ENCODE results near the gene RNF19B. TPM values are rescaled to one million over a fixed set of nuclear protein-coding genes. Genes with fewer than 3 reads are reported as not detected.

Gene RNF19B
- total RNA-seq, 2 experiments from 2014 or later: 8.8 to 10.2 TPM

DNA sequence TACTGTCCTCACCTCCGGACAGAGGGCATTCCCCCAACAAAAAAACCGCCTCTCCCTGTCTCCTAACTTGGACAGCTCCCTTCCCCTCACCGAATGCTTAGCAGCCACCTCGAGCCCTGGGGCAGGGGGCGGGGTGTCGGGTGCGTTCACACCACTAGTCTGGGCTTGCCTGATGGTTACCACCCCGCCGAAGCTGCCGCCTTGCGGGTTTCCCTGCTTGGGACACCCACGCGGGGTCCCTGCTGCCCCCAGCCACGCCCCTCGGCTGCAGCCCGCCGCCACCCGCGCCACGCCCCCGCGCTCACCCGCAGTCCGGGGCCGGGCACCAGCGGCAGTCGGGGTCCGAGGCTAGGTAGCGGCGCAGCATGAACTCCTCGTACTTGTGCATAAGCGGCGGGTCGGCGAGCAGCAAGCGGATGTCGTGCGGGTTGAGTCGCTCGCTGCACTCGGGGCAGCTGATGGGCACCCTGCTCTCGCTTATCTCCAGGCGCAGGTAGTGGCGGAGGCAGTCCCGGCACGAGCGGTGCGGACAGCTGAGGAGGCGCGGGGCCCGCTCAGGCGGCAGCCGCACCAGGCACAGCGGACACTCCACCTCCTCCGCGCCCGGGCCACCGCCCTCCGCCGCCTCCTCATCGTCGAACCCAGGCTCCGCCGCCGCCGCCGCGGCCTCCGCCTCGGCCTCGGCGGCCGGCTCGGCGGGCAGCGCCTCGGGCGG is 706 bp downstream of the RNF19B start:
- H3K36me3 Mint-ChIP-seq: no peaks in the 10 kb centered on the region
- DNase-seq: peak; percentile 70
- no peaks in the 10 kb centered on the region for H3K9me3 Mint-ChIP-seq
- peaks cover 31% of the 10 kb centered on the region for H3K4me1 Mint-ChIP-seq
- H3K27ac Mint-ChIP-seq: peak overlapping the region; percentile 56
- H3K27me3 Mint-ChIP-seq: peaks cover 4% of the 10 kb centered on the region
- H3K4me3 Mint-ChIP-seq: peak overlapping the region; percentile 85

DNA sequence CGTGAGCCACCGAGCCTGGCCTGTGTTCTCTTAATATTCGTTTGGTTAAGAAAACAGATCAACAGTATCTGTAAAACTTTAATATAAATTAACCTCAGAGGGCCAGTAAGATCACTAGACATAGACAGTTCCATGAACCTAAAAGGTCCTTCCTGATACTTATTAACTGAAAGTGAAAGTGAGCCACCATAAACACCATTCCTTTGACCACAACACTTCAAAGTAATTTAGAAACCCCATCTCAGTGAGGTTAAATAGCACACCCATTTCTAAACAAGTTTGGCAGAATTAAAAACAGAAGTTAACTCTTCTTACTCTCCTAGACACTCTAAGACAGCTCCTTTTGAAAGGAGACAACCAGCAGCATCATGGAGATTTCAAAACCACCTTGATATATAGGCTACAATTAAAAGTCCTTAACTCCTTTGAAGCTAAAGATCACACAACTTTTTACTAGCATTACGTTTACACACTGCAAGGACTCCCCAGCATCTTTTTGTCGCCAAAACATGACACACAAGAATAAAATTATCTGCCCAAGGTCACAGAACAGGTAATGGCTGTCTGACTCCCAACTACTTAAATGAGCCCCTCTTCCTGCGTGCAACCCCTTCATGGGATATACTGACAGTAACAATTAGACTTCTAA is 2.2 kb downstream of the RNF19B start:
- no peak for DNase-seq
- H3K4me3 Mint-ChIP-seq: peak overlapping the region; percentile 85
- peaks cover 38% of the 10 kb centered on the region for H3K4me1 Mint-ChIP-seq
- no peaks in the 10 kb centered on the region for H3K27me3 Mint-ChIP-seq
- no peaks in the 10 kb centered on the region for H3K9me3 Mint-ChIP-seq
- peak overlapping the region; percentile 21 for H3K27ac Mint-ChIP-seq
- H3K36me3 Mint-ChIP-seq: no peaks in the 10 kb centered on the region

DNA sequence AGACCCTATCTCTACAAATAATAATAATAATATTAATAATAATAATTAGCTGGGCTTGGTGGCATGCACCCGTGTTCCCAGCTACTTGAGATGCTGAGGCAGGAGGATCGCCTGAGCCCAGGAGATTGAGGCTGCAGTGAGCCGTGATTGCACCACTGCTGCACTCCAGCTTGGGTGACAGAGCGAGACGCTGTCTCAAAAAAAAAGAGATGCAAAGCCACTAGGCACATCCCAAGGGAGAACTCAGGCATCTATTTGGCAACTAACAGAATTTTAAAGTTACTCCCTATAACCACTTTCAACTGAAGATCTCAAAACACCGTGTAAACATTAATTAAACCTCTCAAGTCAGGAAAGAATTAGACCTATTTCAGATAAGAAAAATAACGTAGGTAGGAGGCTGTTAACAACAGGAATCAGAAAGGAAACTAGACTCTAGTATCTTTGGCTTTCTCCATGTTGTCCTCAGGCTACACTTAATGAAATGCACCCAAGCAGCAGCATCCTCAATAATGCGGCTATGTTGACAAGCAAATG is 3.7 kb downstream of the RNF19B start:
- no peak overlapping the region for H3K27ac Mint-ChIP-seq
- no peaks in the 10 kb centered on the region for H3K36me3 Mint-ChIP-seq
- no peak for DNase-seq
- no peak overlapping the region for H3K4me3 Mint-ChIP-seq
- no peaks in the 10 kb centered on the region for H3K9me3 Mint-ChIP-seq
- peaks cover 42% of the 10 kb centered on the region for H3K4me1 Mint-ChIP-seq
- no peaks in the 10 kb centered on the region for H3K27me3 Mint-ChIP-seq

DNA sequence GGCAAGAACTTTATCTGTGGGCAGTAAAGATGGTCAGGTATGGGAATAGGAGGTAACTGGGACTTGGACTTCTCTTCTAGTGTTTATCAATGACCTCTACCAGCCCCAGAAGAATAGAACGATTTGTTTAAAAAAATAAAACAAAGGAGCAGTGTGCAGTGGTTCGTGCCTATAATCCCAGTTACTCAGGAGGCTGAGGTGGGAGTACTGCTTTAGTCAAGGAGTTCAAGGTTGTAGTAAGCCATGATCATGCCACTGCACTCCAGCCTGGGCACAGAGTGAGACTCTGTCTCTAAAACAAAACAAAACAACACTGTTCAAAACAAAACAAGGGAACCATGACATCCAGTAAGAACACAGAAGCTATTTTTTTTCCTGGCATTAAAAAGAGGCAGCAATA is 4.3 kb downstream of the RNF19B start:
- Mint-ChIP-seq H3K9me3 (no peaks in the 10 kb centered on the region), H3K27me3 (no peaks in the 10 kb centered on the region), H3K4me1 (peaks cover 42% of the 10 kb centered on the region), H3K4me3 (no peak overlapping the region), H3K36me3 (no peaks in the 10 kb centered on the region), H3K27ac (no peak overlapping the region)
- DNase-seq: no peak

DNA sequence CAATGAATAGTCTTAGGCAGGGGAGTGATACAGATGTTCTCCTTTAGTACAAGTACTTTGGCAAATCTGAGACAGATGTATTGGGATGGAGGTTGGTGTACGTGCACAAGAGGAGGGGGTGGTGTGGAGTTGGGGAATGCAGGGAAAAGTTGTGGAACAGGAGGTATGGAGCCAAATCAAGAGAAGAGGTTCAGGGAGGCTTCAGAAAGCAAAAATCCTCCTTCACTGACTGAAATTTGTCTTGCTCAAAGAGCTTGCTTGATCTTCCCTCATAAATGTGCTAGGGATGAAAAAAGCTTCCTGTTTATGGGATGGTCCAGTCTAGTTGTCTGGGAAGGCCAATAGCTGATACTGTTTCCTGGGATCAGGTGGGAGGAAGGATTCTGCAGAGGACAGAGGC is 5.8 kb downstream of the RNF19B start:
- no peaks in the 10 kb centered on the region for H3K27me3 Mint-ChIP-seq
- no peaks in the 10 kb centered on the region for H3K36me3 Mint-ChIP-seq
- H3K27ac Mint-ChIP-seq: no peak overlapping the region
- H3K4me3 Mint-ChIP-seq: no peak overlapping the region
- H3K4me1 Mint-ChIP-seq: peaks cover 46% of the 10 kb centered on the region
- no peak for DNase-seq
- no peaks in the 10 kb centered on the region for H3K9me3 Mint-ChIP-seq

DNA sequence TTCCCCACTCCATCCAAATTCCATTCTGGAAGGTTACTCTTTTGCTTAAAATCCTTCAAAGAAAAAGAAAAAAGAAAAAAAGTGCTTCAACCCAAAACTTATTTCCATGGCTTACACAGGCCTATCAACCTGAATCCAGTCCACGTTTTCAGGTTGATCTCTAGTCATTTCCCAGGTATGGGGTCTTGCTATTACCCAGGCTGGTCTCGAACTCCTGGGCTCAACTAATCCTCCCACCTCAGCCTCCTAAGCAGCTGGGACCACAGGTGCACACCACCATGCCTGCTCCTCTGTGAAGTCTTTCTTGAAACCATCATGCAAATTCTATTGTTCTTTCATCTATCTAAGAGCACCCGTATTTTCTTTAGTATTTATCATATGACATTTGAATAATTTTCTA is 7.6 kb downstream of the RNF19B start:
- H3K4me3 Mint-ChIP-seq: no peak overlapping the region
- no peak overlapping the region for H3K27ac Mint-ChIP-seq
- H3K36me3 Mint-ChIP-seq: peaks cover 2% of the 10 kb centered on the region

DNA sequence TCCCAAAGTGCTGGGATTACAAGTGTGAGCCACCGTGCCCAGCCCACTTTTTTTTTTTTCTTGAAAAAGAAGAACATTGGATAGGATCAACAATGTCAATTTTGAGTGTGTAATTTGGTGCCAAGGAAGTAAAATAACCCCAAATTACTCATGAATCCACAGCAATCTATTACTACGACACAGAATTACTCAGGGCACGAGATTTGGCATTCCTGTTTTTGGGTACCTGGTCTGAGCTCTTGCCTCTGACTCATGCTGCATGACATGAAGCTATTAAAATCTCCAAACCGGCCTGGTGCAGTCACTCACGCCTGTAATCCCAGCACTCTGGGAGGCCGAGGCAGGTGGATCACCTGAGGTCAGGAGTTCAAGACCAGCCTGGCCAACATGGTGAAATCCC is 10.4 kb downstream of the RNF19B start:
- peaks cover 2% of the 10 kb centered on the region for H3K36me3 Mint-ChIP-seq
- no peaks in the 10 kb centered on the region for H3K9me3 Mint-ChIP-seq
- H3K27me3 Mint-ChIP-seq: no peaks in the 10 kb centered on the region
- H3K4me3 Mint-ChIP-seq: no peak overlapping the region
- no peak for DNase-seq
- no peak overlapping the region for H3K27ac Mint-ChIP-seq
- peaks cover 24% of the 10 kb centered on the region for H3K4me1 Mint-ChIP-seq

More for the DNA sequence above, 7.6 kb downstream of the RNF19B start:
- DNase-seq: no peak
- Mint-ChIP-seq H3K4me1 (peaks cover 37% of the 10 kb centered on the region), H3K9me3 (no peaks in the 10 kb centered on the region), H3K27me3 (no peaks in the 10 kb centered on the region)

DNA sequence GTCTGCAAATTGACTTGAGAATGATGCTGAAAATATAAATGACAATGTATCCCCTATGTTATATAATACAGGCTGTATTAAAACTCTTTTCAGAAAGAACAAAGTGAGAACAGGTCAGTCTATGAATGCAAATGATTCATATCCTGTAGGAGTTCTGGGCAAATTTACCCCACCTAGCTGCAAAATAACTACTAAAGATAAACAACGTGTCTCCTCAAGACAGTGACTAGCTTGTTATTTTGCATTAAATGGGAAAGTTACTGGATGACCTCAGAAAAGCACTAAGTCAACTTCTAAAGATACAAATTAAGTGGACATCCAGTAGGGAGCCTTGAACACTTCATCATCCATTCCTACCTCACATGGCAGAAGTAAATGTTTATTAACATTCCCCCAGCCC is 11.1 kb downstream of the RNF19B start:
- peaks cover 23% of the 10 kb centered on the region for H3K4me1 Mint-ChIP-seq

DNA sequence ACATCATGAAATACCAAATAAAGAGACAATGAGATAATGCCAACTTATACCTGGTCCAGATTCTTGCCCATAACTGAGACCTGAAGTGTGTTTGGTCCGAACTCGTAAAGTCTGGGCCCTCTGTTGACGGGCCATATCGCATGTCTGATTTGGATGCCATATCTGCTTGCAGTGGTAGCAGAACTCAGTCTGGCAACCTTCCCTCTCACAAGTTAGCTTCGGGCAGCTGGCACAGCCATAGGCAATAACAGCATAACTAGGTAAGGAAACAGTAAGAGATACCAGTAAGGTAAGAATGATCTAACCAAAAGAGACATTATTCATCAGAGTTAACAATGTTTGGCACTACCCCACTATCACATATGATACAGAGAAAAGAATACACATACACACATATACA is 15.1 kb downstream of the RNF19B start:
- Mint-ChIP-seq H3K4me3 (no peak overlapping the region), H3K36me3 (peaks cover 12% of the 10 kb centered on the region), H3K27me3 (no peaks in the 10 kb centered on the region), H3K27ac (no peak overlapping the region), H3K9me3 (no peaks in the 10 kb centered on the region), H3K4me1 (peaks cover 10% of the 10 kb centered on the region)
- DNase-seq: no peak

More for the DNA sequence above, 11.1 kb downstream of the RNF19B start:
- Mint-ChIP-seq H3K36me3 (peaks cover 2% of the 10 kb centered on the region), H3K4me3 (no peak overlapping the region), H3K9me3 (no peaks in the 10 kb centered on the region), H3K27me3 (no peaks in the 10 kb centered on the region), H3K27ac (no peak overlapping the region)
- no peak for DNase-seq

DNA sequence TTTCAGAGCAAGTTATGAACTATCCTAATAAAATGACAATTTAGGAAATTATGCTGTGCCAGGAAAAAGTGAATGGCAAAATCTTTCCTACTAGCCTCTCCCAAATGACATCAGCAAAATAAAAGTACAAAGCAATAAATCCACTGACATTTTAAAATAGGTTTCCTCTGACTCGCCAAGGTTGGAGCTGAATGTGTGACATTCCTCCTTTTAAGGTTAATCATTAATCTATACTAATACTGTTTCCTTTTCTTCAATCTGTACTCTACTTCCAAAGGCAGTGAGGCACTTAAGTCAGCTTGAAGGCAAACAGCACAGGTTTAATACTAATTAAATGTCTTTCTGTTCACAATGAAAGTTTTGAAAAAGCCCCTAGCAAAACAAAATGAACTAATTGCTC is 15.7 kb downstream of the RNF19B start:
- no peak overlapping the region for H3K27ac Mint-ChIP-seq
- H3K36me3 Mint-ChIP-seq: peaks cover 17% of the 10 kb centered on the region

DNA sequence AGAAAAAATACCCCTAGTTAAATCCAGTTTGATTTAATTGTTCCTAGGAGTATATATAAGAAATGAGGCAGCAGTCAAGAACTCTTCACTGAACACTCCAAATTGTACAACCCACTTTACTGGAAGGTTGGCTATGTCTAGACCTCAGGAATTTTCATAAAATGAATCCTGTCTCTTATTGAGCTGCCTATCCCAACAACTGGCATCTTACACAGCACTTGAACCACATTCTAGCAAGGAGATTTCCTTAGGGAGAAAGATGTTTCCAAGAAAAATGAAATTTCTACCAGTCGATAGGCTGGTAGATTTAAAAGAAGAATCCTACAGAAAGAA is 16.3 kb downstream of the RNF19B start:
- H3K27ac Mint-ChIP-seq: no peak overlapping the region
- no peaks in the 10 kb centered on the region for H3K27me3 Mint-ChIP-seq
- H3K4me1 Mint-ChIP-seq: peaks cover 7% of the 10 kb centered on the region
- DNase-seq: no peak
- no peak overlapping the region for H3K4me3 Mint-ChIP-seq
- H3K36me3 Mint-ChIP-seq: peaks cover 23% of the 10 kb centered on the region
- no peaks in the 10 kb centered on the region for H3K9me3 Mint-ChIP-seq

More for the DNA sequence above, 15.7 kb downstream of the RNF19B start:
- Mint-ChIP-seq H3K4me1 (peaks cover 10% of the 10 kb centered on the region), H3K4me3 (no peak overlapping the region), H3K9me3 (no peaks in the 10 kb centered on the region), H3K27me3 (no peaks in the 10 kb centered on the region)
- DNase-seq: no peak

DNA sequence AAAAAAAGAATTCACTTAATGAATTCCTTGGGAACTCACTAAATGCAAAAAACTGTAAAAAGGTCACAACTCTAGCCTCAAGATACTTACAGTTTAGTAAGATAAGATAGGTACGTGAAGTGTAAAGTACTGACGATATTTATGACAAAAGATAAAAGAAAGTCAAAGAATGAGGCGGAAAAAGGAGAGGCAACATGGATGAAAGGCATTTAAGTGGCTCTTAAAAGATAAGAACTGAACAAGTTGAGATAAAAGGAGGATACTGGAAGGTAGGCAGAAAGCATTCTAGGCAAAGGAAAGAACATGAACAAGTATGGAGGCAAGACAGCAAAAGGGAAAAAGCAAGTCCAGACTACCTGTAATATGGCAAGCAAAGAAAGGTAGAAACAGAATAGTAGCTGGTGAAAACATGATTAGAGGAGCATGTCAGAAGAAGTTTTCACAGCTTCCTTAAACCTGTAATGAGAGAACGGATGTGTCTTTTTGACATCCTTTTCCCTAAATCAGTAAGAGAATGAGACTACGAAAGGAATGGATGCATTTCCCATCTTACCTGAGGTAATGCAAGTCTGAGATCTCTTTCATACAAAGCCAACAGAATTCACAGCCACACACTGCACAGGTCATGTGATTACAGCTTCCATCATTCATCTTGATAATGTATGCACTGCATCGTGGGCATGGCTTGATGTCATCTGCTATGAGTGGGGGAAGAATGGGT is 16.8 kb downstream of the RNF19B start:
- H3K9me3 Mint-ChIP-seq: no peaks in the 10 kb centered on the region
- no peak for DNase-seq
- H3K36me3 Mint-ChIP-seq: peaks cover 25% of the 10 kb centered on the region
- H3K4me1 Mint-ChIP-seq: peaks cover 7% of the 10 kb centered on the region
- no peaks in the 10 kb centered on the region for H3K27me3 Mint-ChIP-seq
- no peak overlapping the region for H3K27ac Mint-ChIP-seq
- H3K4me3 Mint-ChIP-seq: no peak overlapping the region

DNA sequence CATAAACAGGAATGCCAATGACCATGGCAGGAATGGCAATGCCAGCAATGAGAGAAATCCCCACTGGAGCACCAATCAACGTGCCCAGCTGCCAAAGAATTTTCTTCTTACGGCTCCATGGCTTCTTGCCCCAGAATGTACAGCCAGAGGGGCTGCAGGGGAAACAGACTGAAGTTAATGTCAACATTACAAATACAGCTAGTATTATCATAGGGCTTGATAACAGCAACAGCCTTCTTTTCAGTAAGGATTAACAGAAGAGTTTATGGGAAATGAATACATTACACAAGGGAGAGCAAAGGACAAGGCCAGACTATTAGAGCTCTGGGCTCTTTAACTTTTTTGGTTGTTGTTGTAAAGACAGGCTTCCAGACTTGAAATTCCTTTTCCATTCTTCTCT is 18.2 kb downstream of the RNF19B start:
- Mint-ChIP-seq H3K9me3 (no peaks in the 10 kb centered on the region), H3K4me1 (peaks cover 7% of the 10 kb centered on the region), H3K4me3 (no peak overlapping the region), H3K27me3 (no peaks in the 10 kb centered on the region), H3K36me3 (peaks cover 25% of the 10 kb centered on the region), H3K27ac (no peak overlapping the region)
- DNase-seq: no peak

DNA sequence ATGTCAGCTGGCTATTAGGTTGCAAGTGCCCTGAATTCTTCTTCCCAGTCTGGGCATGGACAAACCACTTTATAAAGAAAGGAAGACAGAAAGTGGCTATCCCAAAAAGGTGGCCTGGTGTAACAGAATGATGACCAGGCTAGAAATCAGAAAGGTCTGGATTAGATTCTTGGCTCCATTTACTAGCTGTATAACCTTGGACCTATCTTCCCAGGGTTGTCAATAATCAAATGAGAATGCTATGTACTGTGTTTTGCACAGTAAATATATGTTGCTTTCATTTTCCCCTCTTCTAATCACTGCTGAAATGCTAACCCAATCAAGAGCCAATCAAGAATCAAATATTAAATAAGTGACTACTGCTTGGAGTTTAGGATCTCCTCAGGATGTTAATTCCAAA is 20.4 kb downstream of the RNF19B start:
- Mint-ChIP-seq H3K27ac (no peak overlapping the region), H3K27me3 (no peaks in the 10 kb centered on the region), H3K9me3 (no peaks in the 10 kb centered on the region), H3K4me3 (no peak overlapping the region), H3K36me3 (peaks cover 25% of the 10 kb centered on the region), H3K4me1 (peaks cover 16% of the 10 kb centered on the region)
- DNase-seq: no peak

DNA sequence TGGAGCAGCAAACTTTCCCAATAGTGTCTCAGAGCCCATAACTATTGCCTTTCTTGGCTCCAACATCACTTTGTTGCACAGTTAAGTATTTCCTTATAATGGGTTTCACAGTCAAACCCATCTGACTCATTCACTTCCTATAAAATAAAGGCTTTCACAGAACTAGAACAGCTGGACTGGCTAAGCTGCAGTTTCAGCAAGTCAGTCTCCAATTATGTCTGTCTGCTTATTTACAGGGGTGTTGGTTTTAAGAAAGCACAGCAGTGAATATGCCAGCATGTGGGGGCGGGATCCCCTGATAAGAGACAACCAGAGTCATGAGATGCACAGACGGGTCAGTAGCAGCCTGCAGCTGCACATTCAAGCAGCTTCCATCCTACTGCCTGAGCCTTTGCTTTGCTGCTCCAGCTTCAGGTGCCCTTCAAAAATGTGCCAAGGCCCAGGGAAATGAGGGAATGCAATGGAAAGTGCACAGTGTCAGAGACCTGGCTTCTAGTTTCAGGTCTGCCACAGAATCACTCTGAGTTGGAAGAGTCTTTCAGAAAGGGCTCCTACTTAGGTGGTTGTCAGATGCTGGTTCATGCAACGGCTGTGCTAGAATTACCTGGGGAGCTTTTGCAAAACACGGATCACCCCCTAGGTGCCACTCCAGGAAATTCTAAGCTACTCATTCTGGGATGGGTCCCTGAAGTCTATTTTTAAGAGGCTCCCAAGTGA is 24.8 kb downstream of the RNF19B start:
- no peaks in the 10 kb centered on the region for H3K9me3 Mint-ChIP-seq
- H3K4me1 Mint-ChIP-seq: peaks cover 11% of the 10 kb centered on the region

More for the DNA sequence above, 24.8 kb downstream of the RNF19B start:
- H3K36me3 Mint-ChIP-seq: peaks cover 16% of the 10 kb centered on the region
- peak; percentile 26 for DNase-seq
- peak overlapping the region; percentile 79 for H3K27ac Mint-ChIP-seq
- no peak overlapping the region for H3K4me3 Mint-ChIP-seq
- H3K27me3 Mint-ChIP-seq: no peaks in the 10 kb centered on the region

Data from activated naive CD8-positive, alpha-beta T cell treated with anti-CD3 and anti-CD28 coated beads for 36 hours (primary cell).